Panc1 (cell line): ENCODE data around the gene EPB41L4B. TPM values are rescaled to one million over a fixed set of nuclear protein-coding genes. Genes with fewer than 3 reads are reported as not detected.
"Not testable (repeated sequence)": the region's sequence is repeated elsewhere in the genome, so short reads cannot be mapped to it uniquely, and the experiment has no call there.

Experiments used
- ATAC-seq: fragments of 200-7000 bp; cut with Tn5 transposase; 2 replicates; pipeline ENCODE4 v1.9.1; 2020; ENCODE audit warnings: mild to moderate bottlenecking, moderate library complexity
- BruUV-seq: library from RNA; stranded (reverse); fragments of 400-500 nt; replicated peaks from 2 replicates; lab custom pipeline; 2021; lab: Mats Ljungman, UMichigan
- CTCF ChIA-PET: fragments of 300-600 bp; sonication (Branson Sonifier 250); formaldehyde crosslinking; loops from one replicate; lab custom pipeline; 2022; ENCODE audit warnings: antibody characterized with exemption; lab: Charles Lee
- POLR2A ChIA-PET: fragments of 300-600 bp; sonication (Branson Sonifier 250); formaldehyde crosslinking; loops from one replicate; lab custom pipeline; 2022; ENCODE audit warnings: antibody characterized with exemption; lab: Charles Lee
- DNase-seq: peaks from one replicate; pipeline ENCODE4 v3.0.0-alpha.2; 2010; ENCODE audit warnings: low read depth, low spot score
- H3K27ac ChIP-seq: 2 replicates; pipeline ENCODE4 v1.5.1; 2011; ENCODE audit warnings: mild to moderate bottlenecking, low read length, inconsistent platforms
- H3K27me3 ChIP-seq: fragments of 200-500 bp; sonication (Bioruptor generic); 2 replicates; pipeline ENCODE4 v1.6.0; 2014; ENCODE audit warnings: low read length, inconsistent platforms; ENCODE audit not compliant: control insufficient read depth, insufficient read depth
- H3K36me3 ChIP-seq: fragments of 200-500 bp; sonication (Bioruptor generic); 2 replicates; pipeline ENCODE4 v1.5.1; 2014; ENCODE audit warnings: inconsistent platforms, mild to moderate bottlenecking, low read length, moderate library complexity; ENCODE audit not compliant: control insufficient read depth, insufficient read depth
- H3K4me1 ChIP-seq: 2 replicates; pipeline ENCODE4 v1.5.1; 2011; ENCODE audit warnings: inconsistent platforms, mild to moderate bottlenecking, low read length, moderate library complexity; ENCODE audit not compliant: control insufficient read depth, insufficient read depth
- H3K4me3 ChIP-seq, 2 experiments: 2 replicates each; pipeline ENCODE4 v1.5.1; 2011 to 2012; ENCODE audit warnings: low read depth in 2 of 2, low read length in 2 of 2, mild to moderate bottlenecking in 2 of 2, inconsistent platforms in 1 of 2, moderate library complexity in 1 of 2
- H3K9me3 ChIP-seq: fragments of 200-500 bp; sonication (Bioruptor generic); 2 replicates; pipeline ENCODE4 v1.5.1; 2014; ENCODE audit warnings: low read depth, mild to moderate bottlenecking, inconsistent platforms, low read length, moderate library complexity; ENCODE audit not compliant: control insufficient read depth, insufficient read depth
- CTCF ChIP-seq: fragments of 450-650 bp; IDR thresholded peaks from 2 replicates; pipeline ENCODE4 v1.5.1; 2017; ENCODE audit warnings: mild to moderate bottlenecking
- POLR2AphosphoS5 ChIP-seq: IDR thresholded peaks from 2 replicates; pipeline ENCODE4 v1.6.1; 2012; ENCODE audit warnings: mild to moderate bottlenecking, low read depth, low read length, moderate library complexity
- REST ChIP-seq, 2 experiments: IDR thresholded peaks; 2 replicates each; pipeline ENCODE4 v1.6.1; 2011 to 2012; ENCODE audit warnings: low read depth in 2 of 2, control low read depth in 1 of 2, low read length in 1 of 2, mild to moderate bottlenecking in 1 of 2, moderate library complexity in 1 of 2; ENCODE audit not compliant: insufficient read depth in 1 of 2
- SIN3A ChIP-seq: IDR thresholded peaks from 2 replicates; pipeline ENCODE4 v1.6.1; 2012; ENCODE audit warnings: low read depth, mild to moderate bottlenecking, low read length, moderate library complexity, borderline replicate concordance; ENCODE audit not compliant: insufficient read depth
- TCF7L2 ChIP-seq: IDR thresholded peaks from 2 replicates; pipeline ENCODE4 v1.6.1; 2011; ENCODE audit warnings: mild to moderate bottlenecking, low read depth, low read length, inconsistent platforms
- in situ Hi-C: cut with HindIII; loops from 2 replicates; pipeline ENCODE4 v1.10.0; 2016; ENCODE audit warnings: low sequenced_read_pairs, low pct_unique_long_range_greater_than_20kb
- intact Hi-C: fragments of 100-400 bp; cut with micrococcal nuclease; formaldehyde crosslinking; loops from one replicate; pipeline ENCODE4 v1.10.0; 2022; ENCODE audit not compliant: unreplicated experiment
- total RNA-seq: library from RNA; stranded (reverse); gene quantifications from one replicate; pipeline ENCODE4 v1.2.1, GENCODE V29; 2021; ENCODE audit not compliant: unreplicated experiment

EPB41L4B gene
- total RNA-seq, 1 experiment from 2014 or later, result 27.8 TPM

GRCh38 chr9:109129470-109130197 is 191.2 kb downstream of the EPB41L4B start:
- ChIA-PET POLR2A (no interaction called here), CTCF (no interaction called here)
- no peak for TF ChIP-seq CTCF
- TF ChIP-seq REST (IDR thresholded peaks at IDR 0.05; ENCODE audit: insufficient read depth in 1 of 2, low read depth in 2 of 2, low read length in 1 of 2), result no peak
- TF ChIP-seq TCF7L2, result no peak
- no peak for TF ChIP-seq SIN3A
- TF ChIP-seq POLR2AphosphoS5, result no peak
- ATAC-seq (no peak), DNase-seq (no peak)
- Histone ChIP-seq H3K27me3 (no peaks in the 10 kb centered on the region), H3K27ac (no peak overlapping the region), H3K9me3 (no peaks in the 10 kb centered on the region), H3K4me3 (no peak overlapping the region), H3K4me1 (no peaks in the 10 kb centered on the region), H3K36me3 (no peaks in the 10 kb centered on the region)
- BruUV-seq, result no TSS peak
- intact Hi-C loops, result no loop called here
- in situ Hi-C loops, result no loop called here

- DNase-seq, H3K4me1 ChIP-seq, H3K36me3 ChIP-seq, H3K27ac ChIP-seq, ATAC-seq, POLR2A ChIA-PET, BruUV-seq, intact Hi-C loops, H3K4me3 ChIP-seq, in situ Hi-C loops, H3K9me3 ChIP-seq, H3K27me3 ChIP-seq: not testable (repeated sequence)
- CTCF ChIA-PET, result interaction anchor here (0.5 kb wide), 1 partner anchor 30 kb away, joined by 8 read pairs; no protein-coding TSS in a partner anchor
Measured at GRCh38 chr9:109126671-109127070, 194.2 kb downstream of the EPB41L4B start.

GRCh38 chr9:109124121-109124520 is 196.7 kb downstream of the EPB41L4B start:
- CTCF ChIA-PET, result no interaction called here
- peaks cover 14% of the 10 kb centered on the region for H3K4me1 ChIP-seq
- peaks cover under 1% of the 10 kb centered on the region; the same call in 1 of the 2 replicates for H3K36me3 ChIP-seq
- ATAC-seq (no peak), DNase-seq (no peak)
- H3K27ac ChIP-seq, result no peak overlapping the region
- no peak overlapping the region for H3K4me3 ChIP-seq
- H3K27me3 ChIP-seq, result no peaks in the 10 kb centered on the region
- in situ Hi-C loops (no loop called here), intact Hi-C loops (no loop called here)
- TF ChIP-seq SIN3A (no peak), POLR2AphosphoS5 (no peak)
- BruUV-seq, result no TSS peak
- POLR2A ChIA-PET, result no interaction called here
- no peaks in the 10 kb centered on the region for H3K9me3 ChIP-seq
